ENCODE measurements around the gene PCSK6. TPM values are rescaled to one million over a fixed set of nuclear protein-coding genes. Genes with fewer than 3 reads are reported as not detected.

Gene PCSK6
- polyA plus RNA-seq, 3 donors: 0.05 to 0.10 TPM; not detected in 1

- no peak overlapping the region for H3K4me2 ChIP-seq (replicated peaks; ENCODE audit: extremely low read depth, low read length, poor library complexity, severe bottlenecking)
- no peaks in the 10 kb centered on the region for H3K36me3 ChIP-seq (replicated peaks in 1 of 2; ENCODE audit: control insufficient read depth in 1 of 2, insufficient read depth in 2 of 2, low read length in 2 of 2)
- intact Hi-C loops (cut with micrococcal nuclease): no loop called here
- H2AFZ ChIP-seq (ENCODE audit: insufficient read depth, low read depth, low read length, poor library complexity, severe bottlenecking): no peak overlapping the region
- H3K27ac ChIP-seq (ENCODE audit: low read depth in 1 of 2, low read length in 2 of 2): no peak overlapping the region
- H3K4me1 ChIP-seq (ENCODE audit: control insufficient read depth in 1 of 2, insufficient read depth in 2 of 2, low read length in 2 of 2): no peaks in the 10 kb centered on the region
- peaks cover 51 to 84% (median 63%) of the 10 kb centered on the region in 3 donors for H3K27me3 Mint-ChIP-seq (ENCODE audit: low read depth in 3 of 3)
- H3K4me1 Mint-ChIP-seq: no peaks in the 10 kb centered on the region
- no peaks in the 10 kb centered on the region for H3K79me2 ChIP-seq (ENCODE audit: insufficient read depth, low read length)
- peaks cover 0 to 11% of the 10 kb centered on the region in 2 donors for H3K9me3 ChIP-seq (replicated peaks in 1 of 2; ENCODE audit: control insufficient read depth in 1 of 2, insufficient read depth in 1 of 2, low read length in 2 of 2)
- H3K36me3 Mint-ChIP-seq: peaks cover 0 to 3% of the 10 kb centered on the region in 2 donors
- TF ChIP-seq, protein P1, sequence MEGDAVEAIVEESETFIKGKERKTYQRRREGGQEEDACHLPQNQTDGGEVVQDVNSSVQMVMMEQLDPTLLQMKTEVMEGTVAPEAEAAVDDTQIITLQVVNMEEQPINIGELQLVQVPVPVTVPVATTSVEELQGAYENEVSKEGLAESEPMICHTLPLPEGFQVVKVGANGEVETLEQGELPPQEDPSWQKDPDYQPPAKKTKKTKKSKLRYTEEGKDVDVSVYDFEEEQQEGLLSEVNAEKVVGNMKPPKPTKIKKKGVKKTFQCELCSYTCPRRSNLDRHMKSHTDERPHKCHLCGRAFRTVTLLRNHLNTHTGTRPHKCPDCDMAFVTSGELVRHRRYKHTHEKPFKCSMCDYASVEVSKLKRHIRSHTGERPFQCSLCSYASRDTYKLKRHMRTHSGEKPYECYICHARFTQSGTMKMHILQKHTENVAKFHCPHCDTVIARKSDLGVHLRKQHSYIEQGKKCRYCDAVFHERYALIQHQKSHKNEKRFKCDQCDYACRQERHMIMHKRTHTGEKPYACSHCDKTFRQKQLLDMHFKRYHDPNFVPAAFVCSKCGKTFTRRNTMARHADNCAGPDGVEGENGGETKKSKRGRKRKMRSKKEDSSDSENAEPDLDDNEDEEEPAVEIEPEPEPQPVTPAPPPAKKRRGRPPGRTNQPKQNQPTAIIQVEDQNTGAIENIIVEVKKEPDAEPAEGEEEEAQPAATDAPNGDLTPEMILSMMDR (IDR thresholded peaks at IDR 0.05): no peak
- peak overlapping the region in 1 of 2 donors; percentile 65 for H3K4me3 Mint-ChIP-seq
- no peak overlapping the region for H3K4me3 ChIP-seq (replicated peaks in 1 of 3; ENCODE audit: low read depth in 2 of 3, low read length in 3 of 3)
- peaks cover 0 to 6% (median 3%) of the 10 kb centered on the region in 7 donors for H3K9me3 Mint-ChIP-seq
- DNase-seq: no peak
- peaks cover 43 to 56% of the 10 kb centered on the region in 2 donors for H3K27me3 ChIP-seq (ENCODE audit: control insufficient read depth in 2 of 2, insufficient read depth in 2 of 2, low read length in 2 of 2)
- H3K27ac Mint-ChIP-seq: no peak overlapping the region
- no peak overlapping the region for H3K9ac ChIP-seq (ENCODE audit: insufficient read depth, low read length, poor library complexity, severe bottlenecking)
- no peaks in the 10 kb centered on the region for H4K20me1 ChIP-seq (ENCODE audit: insufficient read depth, low read length)
- WGBS (ENCODE audit: insufficient coverage): 5% methylated on average over 70 of the region's 85 CpGs
These were observed 975 bp downstream of the PCSK6 start for GRCh38 chr15:101488300-101489164.

- no peak overlapping the region for H3K4me2 ChIP-seq (replicated peaks; ENCODE audit: extremely low read depth, low read length, poor library complexity, severe bottlenecking)
- peaks cover 0 to 3% of the 10 kb centered on the region in 2 donors for H3K36me3 Mint-ChIP-seq
- H3K27me3 Mint-ChIP-seq (ENCODE audit: low read depth in 3 of 3): peaks cover 46 to 74% (median 56%) of the 10 kb centered on the region in 3 donors
- H3K9me3 Mint-ChIP-seq: peaks cover 0 to 6% (median 3%) of the 10 kb centered on the region in 7 donors
- no peaks in the 10 kb centered on the region for H3K79me2 ChIP-seq (ENCODE audit: insufficient read depth, low read length)
- TF ChIP-seq, protein P1 (IDR thresholded peaks at IDR 0.05): no peak
- no peak overlapping the region for H3K27ac Mint-ChIP-seq
- H3K9me3 ChIP-seq (replicated peaks in 1 of 2; ENCODE audit: control insufficient read depth in 1 of 2, insufficient read depth in 1 of 2, low read length in 2 of 2): peaks cover 0 to 11% of the 10 kb centered on the region in 2 donors
- no peak overlapping the region for H3K4me3 ChIP-seq (replicated peaks in 1 of 3; ENCODE audit: low read depth in 2 of 3, low read length in 3 of 3)
- no peaks in the 10 kb centered on the region for H3K4me1 ChIP-seq (ENCODE audit: control insufficient read depth in 1 of 2, insufficient read depth in 2 of 2, low read length in 2 of 2)
- intact Hi-C loops (cut with micrococcal nuclease): no loop called here
- H3K9ac ChIP-seq (ENCODE audit: insufficient read depth, low read length, poor library complexity, severe bottlenecking): no peak overlapping the region
- no peaks in the 10 kb centered on the region for H3K36me3 ChIP-seq (replicated peaks in 1 of 2; ENCODE audit: control insufficient read depth in 1 of 2, insufficient read depth in 2 of 2, low read length in 2 of 2)
- H4K20me1 ChIP-seq (ENCODE audit: insufficient read depth, low read length): no peaks in the 10 kb centered on the region
- H3K27ac ChIP-seq (ENCODE audit: low read depth in 1 of 2, low read length in 2 of 2): no peak overlapping the region
- WGBS (ENCODE audit: insufficient coverage): 97% methylated on average over 7 of the region's 14 CpGs
- no peak for DNase-seq
- H3K27me3 ChIP-seq (ENCODE audit: control insufficient read depth in 2 of 2, insufficient read depth in 2 of 2, low read length in 2 of 2): peaks cover 40 to 51% of the 10 kb centered on the region in 2 donors
- H3K4me1 Mint-ChIP-seq: no peaks in the 10 kb centered on the region
- peak overlapping the region in 1 of 2 donors; percentile 73 for H3K4me3 Mint-ChIP-seq
- H2AFZ ChIP-seq (ENCODE audit: insufficient read depth, low read depth, low read length, poor library complexity, severe bottlenecking): no peak overlapping the region
These were observed 2.6 kb downstream of the PCSK6 start for GRCh38 chr15:101486696-101487459.

Measured in CD14-positive monocyte (primary cell).